Sigmoid colon (tissue), 7 donors: ENCODE data around the gene TBX1. TPM values are rescaled to one million over a fixed set of nuclear protein-coding genes. Genes with fewer than 3 reads are reported as not detected.
"Not testable (repeated sequence)": the region's sequence is repeated elsewhere in the genome, so short reads cannot be mapped to it uniquely, and the experiment has no call there.

Source experiments
- DNase-seq: peaks from one replicate; pipeline ENCODE4 v3.0.0-alpha.2; 2019
- H3K27ac ChIP-seq, 4 donors: fragments of 200-600 bp; sonication (generic); one replicate each; pipeline ENCODE4 v1.5.1; 2016 to 2019; ENCODE audit warnings: mild to moderate bottlenecking in 1 of 4
- H3K27me3 ChIP-seq, 3 donors: fragments of 200-600 bp; sonication (generic); one replicate each; pipeline ENCODE4 v1.5.1; 2019; ENCODE audit warnings: mild to moderate bottlenecking in 1 of 3
- H3K36me3 ChIP-seq, 4 donors: fragments of 200-600 bp; sonication (generic); one replicate each; pipeline ENCODE4 v1.5.1; 2016 to 2019
- H3K4me1 ChIP-seq, 4 donors: fragments of 200-600 bp; sonication (generic); one replicate each; pipeline ENCODE4 v1.5.1; 2017 to 2019
- H3K4me3 ChIP-seq, 4 donors: fragments of 200-600 bp; sonication (generic); one replicate each; pipeline ENCODE4 v1.5.1; 2017 to 2019; ENCODE audit warnings: mild to moderate bottlenecking in 2 of 4, moderate library complexity in 1 of 4
- H3K9me3 ChIP-seq, 4 donors: fragments of 200-600 bp in 3 of 4; sonication (generic) in 3 of 4; one replicate each; pipeline versions ENCODE4 v1.5.1 to v1.6.1; 2013 to 2019
- EP300 ChIP-seq, 4 donors: sonication (generic); formaldehyde crosslinking; IDR thresholded peaks; one replicate each; pipeline ENCODE4 v1.6.1; 2017; ENCODE audit warnings: antibody characterized with exemption in 4 of 4
- POLR2A ChIP-seq, 2 donors: fragments of 450-650 bp; IDR thresholded peaks; one replicate each; pipeline ENCODE4 v1.6.1; 2016; ENCODE audit warnings: antibody characterized with exemption in 2 of 2, mild to moderate bottlenecking in 2 of 2, moderate library complexity in 2 of 2
- POLR2AphosphoS5 ChIP-seq, 4 donors: sonication (generic); formaldehyde crosslinking; IDR thresholded peaks; one replicate each; pipeline ENCODE4 v1.6.1; 2017; ENCODE audit warnings: antibody characterized with exemption in 4 of 4
- WGBS, 2 donors: extraction: QIAGEN DNeasy Blood & Tissue Kit; methylation state at CpG; one replicate each; pipeline ENCODE4 v1.1.7; 2013; 5-methylcytosine and 5-hydroxymethylcytosine counted together
- intact Hi-C: fragments of 100-400 bp; cut with DNase I; formaldehyde crosslinking; loops from one replicate; pipeline ENCODE4 v1.15.1; 2023
- polyA plus RNA-seq, 3 donors: library from polyadenylated mRNA; stranded (reverse); fragments of 200-250 nt; gene quantifications; one replicate each; pipeline ENCODE4 v1.2.3, GENCODE V29; 2013
- total RNA-seq, 4 donors: library from RNA; depleted of rRNA; stranded (reverse); fragments of >200 nt; gene quantifications; one replicate each; pipeline ENCODE4 v1.1.0, GENCODE V29; 2016
- TF ChIP-seq, protein P1 (sequence below), 4 experiments: fragments of 450-650 bp in 3 of 4; fragments of 200-600 bp in 1 of 4; IDR thresholded peaks; one replicate each; pipeline ENCODE4 v1.5.1; 2016 to 2019; ENCODE audit warnings: antibody characterized with exemption in 4 of 4, mild to moderate bottlenecking in 3 of 4, moderate library complexity in 2 of 4
- donor health status: healthy with polysubstance abuse.
- donor health status: Bipolar disorder and iron deficiency.
- donor health status: healthy.

TBX1 gene
- total and polyA plus RNA-seq, 7 donors, result 1.7 to 4.3 (median 2.8) TPM; not detected in 1

DNA sequence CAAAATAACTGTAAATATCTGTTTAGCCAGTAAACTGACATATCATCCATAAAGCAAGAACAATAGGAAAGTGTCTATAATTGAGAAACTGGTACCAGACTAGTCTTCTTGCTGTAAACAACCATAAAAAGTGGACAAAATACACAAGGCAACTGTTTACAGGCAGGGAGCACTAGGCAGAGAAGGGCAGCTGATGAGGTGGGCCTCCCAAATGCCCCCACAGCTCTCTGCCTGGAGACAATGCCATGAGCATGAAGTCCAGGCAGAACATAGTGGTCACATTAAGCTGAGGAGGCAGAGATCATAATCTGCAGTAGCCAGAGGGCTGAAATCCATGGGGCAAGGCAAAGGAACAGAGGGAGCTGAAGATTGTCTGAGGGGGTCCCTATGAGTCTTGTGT lies 30.7 kb downstream of the TBX1 start:
- Histone ChIP-seq H3K27ac (no peak overlapping the region), H3K36me3 (peaks cover 0 to 12% (median 0%) of the 10 kb centered on the region in 4 donors), H3K4me3 (no peak overlapping the region), H3K4me1 (no peaks in the 10 kb centered on the region), H3K27me3 (no peaks in the 10 kb centered on the region), H3K9me3 (no peaks in the 10 kb centered on the region)
- DNase-seq, result no peak
- intact Hi-C loops, result no loop called here
- TF ChIP-seq POLR2A (IDR thresholded peaks at IDR 0.05), result no peak
- no peak for TF ChIP-seq EP300 (IDR thresholded peaks at IDR 0.05)
- TF ChIP-seq, protein P1, sequence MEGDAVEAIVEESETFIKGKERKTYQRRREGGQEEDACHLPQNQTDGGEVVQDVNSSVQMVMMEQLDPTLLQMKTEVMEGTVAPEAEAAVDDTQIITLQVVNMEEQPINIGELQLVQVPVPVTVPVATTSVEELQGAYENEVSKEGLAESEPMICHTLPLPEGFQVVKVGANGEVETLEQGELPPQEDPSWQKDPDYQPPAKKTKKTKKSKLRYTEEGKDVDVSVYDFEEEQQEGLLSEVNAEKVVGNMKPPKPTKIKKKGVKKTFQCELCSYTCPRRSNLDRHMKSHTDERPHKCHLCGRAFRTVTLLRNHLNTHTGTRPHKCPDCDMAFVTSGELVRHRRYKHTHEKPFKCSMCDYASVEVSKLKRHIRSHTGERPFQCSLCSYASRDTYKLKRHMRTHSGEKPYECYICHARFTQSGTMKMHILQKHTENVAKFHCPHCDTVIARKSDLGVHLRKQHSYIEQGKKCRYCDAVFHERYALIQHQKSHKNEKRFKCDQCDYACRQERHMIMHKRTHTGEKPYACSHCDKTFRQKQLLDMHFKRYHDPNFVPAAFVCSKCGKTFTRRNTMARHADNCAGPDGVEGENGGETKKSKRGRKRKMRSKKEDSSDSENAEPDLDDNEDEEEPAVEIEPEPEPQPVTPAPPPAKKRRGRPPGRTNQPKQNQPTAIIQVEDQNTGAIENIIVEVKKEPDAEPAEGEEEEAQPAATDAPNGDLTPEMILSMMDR (IDR thresholded peaks at IDR 0.05), result no peak
- TF ChIP-seq POLR2AphosphoS5 (IDR thresholded peaks at IDR 0.05), result no peak

DNA sequence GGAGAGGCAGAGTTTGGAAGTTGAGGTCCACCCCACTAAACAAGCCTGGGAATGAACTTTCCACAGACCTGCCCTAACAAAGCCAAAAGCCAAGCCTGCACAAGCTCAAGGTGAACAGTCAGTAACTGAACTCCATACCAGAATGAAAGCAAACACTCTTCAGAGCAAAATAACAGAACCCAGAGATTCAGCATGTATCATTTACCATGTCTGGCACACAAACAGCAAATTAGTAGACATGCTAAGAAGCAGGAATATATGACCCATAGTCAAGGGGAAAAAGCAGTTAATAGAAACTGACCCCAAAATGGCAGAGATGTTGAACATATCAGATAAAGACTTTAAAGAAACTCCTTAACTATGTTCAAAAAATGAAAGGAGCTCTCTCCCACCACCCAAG lies 31.3 kb downstream of the TBX1 start:
- H3K27ac ChIP-seq, result no peak overlapping the region
- TF ChIP-seq POLR2A (IDR thresholded peaks at IDR 0.05) (no peak), POLR2AphosphoS5 (IDR thresholded peaks at IDR 0.05) (no peak), EP300 (IDR thresholded peaks at IDR 0.05) (no peak)
- TF ChIP-seq, protein P1 (IDR thresholded peaks at IDR 0.05), result no peak
- H3K36me3 ChIP-seq, result peaks cover 0 to 12% (median 0%) of the 10 kb centered on the region in 4 donors
- intact Hi-C loops, result no loop called here
- no peak overlapping the region for H3K4me3 ChIP-seq
- DNase-seq, result no peak
- H3K4me1 ChIP-seq, result no peaks in the 10 kb centered on the region
- H3K27me3 ChIP-seq, result no peaks in the 10 kb centered on the region
- no peaks in the 10 kb centered on the region for H3K9me3 ChIP-seq

DNA sequence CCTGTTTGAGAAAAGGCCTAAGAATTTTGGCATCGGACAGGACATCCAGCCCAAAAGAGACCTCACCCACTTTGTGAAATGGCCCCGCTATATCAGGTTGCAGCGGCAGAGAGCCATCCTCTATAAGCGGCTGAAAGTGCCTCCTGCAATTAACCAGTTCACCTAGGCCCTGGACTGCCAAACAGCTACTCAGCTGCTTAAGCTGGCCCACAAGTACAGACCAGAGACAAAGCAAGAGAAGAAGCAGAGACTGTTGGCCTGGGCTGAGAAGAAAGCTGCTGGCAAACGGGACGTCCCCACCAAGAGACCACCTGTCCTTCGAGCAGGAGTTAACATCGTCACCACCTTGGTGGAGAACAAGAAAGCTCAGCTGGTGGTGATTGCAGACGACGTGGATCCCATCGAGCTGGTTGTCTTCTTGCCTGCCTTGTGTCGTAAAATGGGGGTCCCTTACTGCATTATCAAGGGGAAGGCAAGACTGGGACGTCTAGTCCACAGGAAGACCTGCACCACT lies 31.9 kb downstream of the TBX1 start:
- H3K4me3 ChIP-seq, H3K4me1 ChIP-seq, intact Hi-C loops, H3K27ac ChIP-seq, DNase-seq, H3K9me3 ChIP-seq, H3K27me3 ChIP-seq: not testable (repeated sequence)
- WGBS, 2 donors, result 94 to 97% methylated on average over 13 of the region's 13 CpGs
- H3K36me3 ChIP-seq, result peaks cover 0 to 12% (median 0%) of the 10 kb centered on the region in 4 donors

DNA sequence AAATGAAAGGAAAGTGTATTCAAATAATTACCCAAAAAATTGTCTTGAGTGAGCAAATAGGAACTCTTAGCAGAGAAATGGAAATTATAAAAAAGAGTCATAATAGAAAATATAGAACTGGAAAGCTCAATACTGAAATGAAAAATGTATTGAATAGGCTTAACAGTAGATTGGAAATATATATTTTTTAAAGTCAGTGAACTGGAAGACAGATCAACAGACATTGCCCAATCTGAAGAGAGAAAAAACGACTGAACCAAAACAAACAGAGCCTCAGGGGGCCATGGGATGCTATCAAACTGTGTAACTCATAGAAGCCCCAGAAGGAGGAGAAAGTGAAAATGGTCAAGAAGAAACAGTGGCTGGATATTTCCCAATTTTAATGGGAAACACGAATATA lies 32.6 kb downstream of the TBX1 start:
- no peaks in the 10 kb centered on the region for H3K4me1 ChIP-seq
- no peak for TF ChIP-seq POLR2A (IDR thresholded peaks at IDR 0.05)
- TF ChIP-seq, protein P1 (IDR thresholded peaks at IDR 0.05), result no peak
- no peak for TF ChIP-seq EP300 (IDR thresholded peaks at IDR 0.05)
- TF ChIP-seq POLR2AphosphoS5 (IDR thresholded peaks at IDR 0.05), result no peak
- no peaks in the 10 kb centered on the region for H3K27me3 ChIP-seq
- 75 to 87% methylated on average over 2 of the region's 2 CpGs for WGBS, 2 donors
- DNase-seq, result no peak
- H3K9me3 ChIP-seq, result no peaks in the 10 kb centered on the region
- no peak overlapping the region for H3K4me3 ChIP-seq
- peaks cover 0 to 7% (median 0%) of the 10 kb centered on the region in 4 donors for H3K36me3 ChIP-seq
- intact Hi-C loops, result no loop called here
- H3K27ac ChIP-seq, result no peak overlapping the region

DNA sequence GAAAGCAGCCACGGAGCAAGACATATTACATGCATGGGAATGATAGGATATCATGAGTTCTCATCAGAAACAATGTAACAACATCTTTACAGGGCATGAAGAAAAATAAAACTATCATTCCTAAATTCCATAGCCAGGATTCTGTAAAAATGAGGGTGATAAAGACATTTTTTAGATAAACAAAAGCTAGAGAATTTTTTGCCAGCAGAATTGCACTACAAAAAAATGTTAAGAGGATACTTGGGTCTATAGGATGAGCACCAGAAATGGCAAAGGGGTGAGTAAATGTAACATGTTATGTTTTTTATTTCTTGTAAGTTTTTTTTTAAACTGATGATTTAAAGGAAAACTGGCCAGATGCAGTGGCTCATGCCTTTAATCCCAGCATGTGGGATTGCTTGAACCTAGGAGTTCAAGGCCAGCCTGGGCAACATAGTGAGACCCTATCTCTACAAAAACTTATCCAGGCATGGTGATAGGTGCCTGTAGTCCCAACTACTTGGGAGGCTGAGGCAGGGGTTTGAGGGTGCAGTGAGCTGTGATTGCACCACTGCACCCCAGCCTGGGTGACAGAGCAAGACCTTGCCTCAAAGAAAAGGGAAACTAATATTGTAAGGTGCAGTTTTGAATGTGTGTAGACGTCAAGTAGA lies 33.2 kb downstream of the TBX1 start:
- DNase-seq, result no peak
- Histone ChIP-seq H3K4me3 (no peak overlapping the region), H3K27me3 (no peaks in the 10 kb centered on the region), H3K36me3 (peaks cover 0 to 1% (median 0%) of the 10 kb centered on the region in 4 donors), H3K27ac (no peak overlapping the region), H3K9me3 (no peaks in the 10 kb centered on the region), H3K4me1 (no peaks in the 10 kb centered on the region)
- TF ChIP-seq POLR2A (IDR thresholded peaks at IDR 0.05), result no peak
- TF ChIP-seq, protein P1 (IDR thresholded peaks at IDR 0.05), result no peak
- no peak for TF ChIP-seq EP300 (IDR thresholded peaks at IDR 0.05)
- WGBS, 2 donors, result 83 to 94% methylated on average over 2 of the region's 2 CpGs
- intact Hi-C loops, result no loop called here
